Measurements from ENCODE around the gene ADSS1.

Gene ADSS1

GRCh38 chr14:104706733-104707607 lies 17.1 kb upstream of the ADSS1 start:
- TF ChIP-seq, protein P1, sequence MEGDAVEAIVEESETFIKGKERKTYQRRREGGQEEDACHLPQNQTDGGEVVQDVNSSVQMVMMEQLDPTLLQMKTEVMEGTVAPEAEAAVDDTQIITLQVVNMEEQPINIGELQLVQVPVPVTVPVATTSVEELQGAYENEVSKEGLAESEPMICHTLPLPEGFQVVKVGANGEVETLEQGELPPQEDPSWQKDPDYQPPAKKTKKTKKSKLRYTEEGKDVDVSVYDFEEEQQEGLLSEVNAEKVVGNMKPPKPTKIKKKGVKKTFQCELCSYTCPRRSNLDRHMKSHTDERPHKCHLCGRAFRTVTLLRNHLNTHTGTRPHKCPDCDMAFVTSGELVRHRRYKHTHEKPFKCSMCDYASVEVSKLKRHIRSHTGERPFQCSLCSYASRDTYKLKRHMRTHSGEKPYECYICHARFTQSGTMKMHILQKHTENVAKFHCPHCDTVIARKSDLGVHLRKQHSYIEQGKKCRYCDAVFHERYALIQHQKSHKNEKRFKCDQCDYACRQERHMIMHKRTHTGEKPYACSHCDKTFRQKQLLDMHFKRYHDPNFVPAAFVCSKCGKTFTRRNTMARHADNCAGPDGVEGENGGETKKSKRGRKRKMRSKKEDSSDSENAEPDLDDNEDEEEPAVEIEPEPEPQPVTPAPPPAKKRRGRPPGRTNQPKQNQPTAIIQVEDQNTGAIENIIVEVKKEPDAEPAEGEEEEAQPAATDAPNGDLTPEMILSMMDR (IDR thresholded peaks at IDR 0.05) = no peak
- Histone ChIP-seq H3K4me3 (no peak overlapping the region), H3K27ac (no peak overlapping the region)
- DNase-seq (ENCODE audit: low spot score) = no peak

- H3K4me3 ChIP-seq = no peak overlapping the region
- no peak for DNase-seq (ENCODE audit: low spot score)
- H3K27ac ChIP-seq = peak overlapping the region in 1 of 2 donors; percentile 42
- TF ChIP-seq, protein P1 (IDR thresholded peaks at IDR 0.05) = no peak
Observed at GRCh38 chr14:104707608-104708595, 16.1 kb upstream of the ADSS1 start.

DNA sequence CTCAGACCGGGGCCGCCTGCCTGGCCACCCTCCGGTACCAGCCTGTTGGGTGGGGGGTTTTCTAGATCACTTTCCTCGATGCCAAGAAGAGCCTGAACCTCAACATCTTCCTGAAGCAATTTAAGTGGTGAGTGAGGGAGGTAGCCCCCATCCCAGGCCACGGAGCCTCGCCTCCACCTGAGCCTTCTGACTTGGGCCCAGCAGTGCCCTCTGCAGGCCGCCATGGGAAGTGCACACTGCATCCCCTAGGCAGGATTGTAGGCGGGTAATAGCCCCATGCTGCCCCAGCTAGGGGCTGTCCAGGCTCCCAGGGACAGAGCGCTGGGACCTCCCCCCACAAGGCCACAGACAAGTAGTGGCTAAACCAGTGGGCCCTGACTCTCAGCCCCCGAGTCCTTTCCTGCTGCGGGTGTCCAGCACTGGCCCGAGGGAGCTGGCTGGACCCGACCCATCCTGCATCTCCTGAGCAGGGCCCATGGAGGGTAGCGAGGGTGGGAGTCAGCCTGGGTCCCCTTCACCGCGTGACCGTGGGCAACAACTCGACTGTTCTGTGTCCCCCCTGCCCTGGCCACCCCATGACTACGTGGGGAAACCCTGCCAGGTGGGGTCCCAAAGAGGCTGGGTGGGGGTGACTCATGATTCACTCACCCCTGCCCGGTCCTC lies 15.3 kb upstream of the ADSS1 start:
- DNase-seq (ENCODE audit: low spot score) = no peak
- Histone ChIP-seq H3K4me3 (no peak overlapping the region), H3K27ac (peak overlapping the region in 1 of 2 donors; percentile 42)
- TF ChIP-seq, protein P1 (IDR thresholded peaks at IDR 0.05) = peak; percentile 99

DNA sequence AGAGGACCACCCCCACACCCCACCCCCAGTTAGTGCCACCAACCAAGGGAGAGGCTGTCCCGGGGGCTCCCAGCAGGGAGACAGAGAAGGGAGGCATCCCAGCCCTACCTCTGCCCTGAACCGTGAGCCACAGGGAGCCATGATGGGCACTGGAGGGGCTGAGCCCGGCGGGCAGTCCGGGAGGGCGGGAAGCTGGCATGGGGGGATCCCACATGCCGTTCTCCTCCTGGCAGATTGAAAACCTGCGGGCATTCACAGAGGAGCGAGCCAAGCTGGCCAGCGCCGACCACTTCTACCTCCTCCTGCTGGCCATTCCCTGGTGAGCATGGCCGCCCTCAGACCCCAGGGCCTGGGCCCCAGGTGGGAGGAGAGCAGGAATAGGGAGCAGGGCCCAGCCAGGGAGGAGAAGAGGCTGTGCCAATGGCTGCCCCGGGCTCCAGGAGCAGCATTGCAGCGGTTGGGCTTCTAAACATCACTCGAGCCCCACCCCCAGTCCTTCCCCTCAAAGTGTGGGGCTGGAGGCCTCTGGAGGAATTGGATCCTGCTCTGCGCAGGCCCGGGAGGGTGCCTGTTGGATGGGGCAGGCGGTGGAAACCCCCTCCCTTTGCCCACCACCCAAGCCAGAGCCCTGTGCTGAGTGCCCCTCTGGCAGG lies 14.5 kb upstream of the ADSS1 start:
- no peak for DNase-seq (ENCODE audit: low spot score)
- no peak overlapping the region for H3K4me3 ChIP-seq
- H3K27ac ChIP-seq = peak overlapping the region in 1 of 2 donors; percentile 42
- TF ChIP-seq, protein P1 (IDR thresholded peaks at IDR 0.05) = no peak

- Histone ChIP-seq H3K27ac (no peak overlapping the region), H3K4me3 (no peak overlapping the region)
- TF ChIP-seq, protein P1 (IDR thresholded peaks at IDR 0.05) = no peak
- no peak for DNase-seq (ENCODE audit: low spot score)
Observed at GRCh38 chr14:104710071-104710735, 13.8 kb upstream of the ADSS1 start.
